ENCODE results near the gene TOMM34.

DNA sequence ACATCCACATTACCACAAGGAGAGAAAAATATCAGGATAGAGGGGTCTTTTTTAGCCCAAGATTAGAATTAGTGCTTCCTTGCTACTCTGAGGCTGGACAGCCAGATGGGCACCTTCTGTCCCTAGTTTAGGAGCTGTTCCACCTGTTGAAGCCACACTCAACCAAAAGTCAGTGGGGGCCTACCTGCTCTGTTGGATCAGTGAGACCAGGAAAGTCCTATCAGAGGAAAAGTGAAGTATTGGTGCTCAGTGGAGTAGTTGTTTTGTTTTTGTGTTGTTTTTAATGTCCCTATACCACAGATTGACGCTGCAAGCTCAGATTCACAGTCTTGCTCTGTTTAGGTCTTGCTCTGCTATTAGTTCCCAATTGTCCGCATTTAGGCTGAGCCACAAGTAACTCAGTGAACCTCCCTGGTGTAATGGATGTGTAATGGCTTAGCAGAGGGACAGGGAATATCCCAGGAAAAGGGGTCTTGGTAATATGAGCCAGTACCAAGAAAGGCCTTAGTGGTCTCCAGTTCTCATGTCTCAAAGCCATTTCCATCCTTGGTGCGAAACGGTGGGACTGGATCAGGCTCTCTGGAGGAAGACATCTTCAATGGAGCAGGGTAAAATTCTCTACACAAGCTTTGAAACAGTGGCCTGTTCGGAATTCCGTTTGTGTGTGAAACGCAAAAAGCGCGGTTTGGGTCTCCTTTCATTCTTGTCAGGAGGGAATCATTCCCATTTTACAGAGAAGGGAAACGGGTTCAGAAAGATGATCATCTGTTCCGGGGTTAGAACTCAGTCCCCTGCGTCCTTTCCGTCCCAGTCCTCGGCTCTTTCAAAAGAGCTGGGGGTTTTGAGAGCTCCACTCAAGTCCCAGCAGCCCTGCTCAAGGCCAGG, 51.0 kb downstream of the TOMM34 start:
- TF ChIP-seq EZH2 (IDR thresholded peaks at IDR 0.05; ENCODE audit: insufficient read depth, poor library complexity, severe bottlenecking) (no peak), EZH2phosphoT487 (IDR thresholded peaks at IDR 0.05; ENCODE audit: insufficient read depth, low read depth) (no peak)
